B cell (primary cell): ENCODE data around the gene HTT. TPM values are rescaled to one million over a fixed set of nuclear protein-coding genes. Genes with fewer than 3 reads are reported as not detected.

Source experiments
- ATAC-seq: fragments of 200-7000 bp; cut with Tn5 transposase; one replicate; pipeline ENCODE4 v1.10.0; 2021; ENCODE audit warnings: low read depth, mild to moderate bottlenecking, moderate number of reproducible peaks, moderate library complexity
- CTCF ChIA-PET: fragments of 350-600 bp; sonication (Branson Sonifier 250); formaldehyde crosslinking; loops from one replicate; lab custom pipeline; 2021; ENCODE audit warnings: antibody characterized with exemption, inconsistent platforms; lab: Charles Lee
- POLR2A ChIA-PET: fragments of 350-600 bp; sonication (Branson Sonifier 250); formaldehyde crosslinking; loops from one replicate; lab custom pipeline; 2021; ENCODE audit warnings: antibody characterized with exemption; lab: Charles Lee
- DNase-seq: peaks from one replicate; pipeline ENCODE4 v3.0.0; 2013
- H2AFZ ChIP-seq: 2 replicates; pipeline ENCODE4 v1.6.1; 2012; ENCODE audit warnings: mild to moderate bottlenecking, low read depth, low read length; ENCODE audit not compliant: insufficient read depth, poor library complexity, severe bottlenecking
- H3K27ac ChIP-seq, 2 donors: 1 replicate in 1 of 2; 2 replicates in 1 of 2; pipeline ENCODE4 v1.5.1; 2012 to 2013; ENCODE audit warnings: low read length in 2 of 2, mild to moderate bottlenecking in 2 of 2, moderate library complexity in 1 of 2
- H3K27me3 ChIP-seq, 4 experiments: fragments of 200-600 bp in 1 of 4; sonication (generic) in 1 of 4; replicated peaks in 1 of 4; 1 replicate in 2 of 4; 2 replicates in 2 of 4; pipeline versions ENCODE4 v1.6.1 to v1.7.0; 2013 to 2016; ENCODE audit warnings: low read length in 3 of 4, mild to moderate bottlenecking in 2 of 4, mixed read lengths in 1 of 4, moderate library complexity in 1 of 4; ENCODE audit not compliant: insufficient read depth in 4 of 4, control insufficient read depth in 3 of 4; ENCODE audit errors: control extremely low read depth in 1 of 4
- H3K36me3 ChIP-seq, 2 experiments: replicated peaks in 1 of 2; 1 replicate in 1 of 2; 2 replicates in 1 of 2; pipeline versions ENCODE4 v1.6.1 to v1.7.1; 2013; ENCODE audit warnings: low read length in 1 of 2; ENCODE audit not compliant: insufficient read depth in 2 of 2, control insufficient read depth in 1 of 2; ENCODE audit errors: control extremely low read depth in 1 of 2, extremely low read depth in 1 of 2
- H3K4me1 ChIP-seq, 2 donors: fragments of 200-600 bp in 1 of 2; sonication (generic) in 1 of 2; 1 replicate in 1 of 2; 2 replicates in 1 of 2; pipeline versions ENCODE4 v1.5.1 to v1.6.1; 2013 to 2017; ENCODE audit warnings: low read length in 2 of 2; ENCODE audit not compliant: control insufficient read depth in 2 of 2, insufficient read depth in 2 of 2
- H3K4me2 ChIP-seq: replicated peaks from 2 replicates; pipeline ENCODE3; 2012; ENCODE audit warnings: mild to moderate bottlenecking, low read depth, low read length; ENCODE audit not compliant: poor library complexity, severe bottlenecking
- H3K4me3 ChIP-seq, 5 experiments: fragments of 200-600 bp in 1 of 5; sonication (generic) in 1 of 5; 1 replicate in 3 of 5; 2 replicates in 2 of 5; pipeline versions ENCODE4 v1.5.1 to v1.7.0; 2011 to 2016; ENCODE audit warnings: low read length in 4 of 5, mild to moderate bottlenecking in 4 of 5, low read depth in 2 of 5, control low read depth in 1 of 5, moderate library complexity in 1 of 5; ENCODE audit not compliant: insufficient read depth in 1 of 5; ENCODE audit errors: control extremely low read depth in 1 of 5, extremely low read depth in 1 of 5
- H3K79me2 ChIP-seq: fragments of 200-600 bp; sonication (generic); one replicate; pipeline ENCODE4 v1.6.0; 2016; ENCODE audit warnings: low read length; ENCODE audit not compliant: control insufficient read depth, insufficient read depth
- H3K9ac ChIP-seq: fragments of 200-600 bp; sonication (generic); 2 replicates; pipeline ENCODE4 v1.6.1; 2017; ENCODE audit warnings: mild to moderate bottlenecking, low read length, moderate library complexity
- H3K9me3 ChIP-seq, 3 donors: one replicate each; pipeline versions ENCODE4 v1.6.1 to v1.7.1; 2013; ENCODE audit warnings: low read length in 2 of 3; ENCODE audit not compliant: control insufficient read depth in 2 of 3, insufficient read depth in 1 of 3; ENCODE audit errors: control extremely low read depth in 1 of 3
- H4K20me1 ChIP-seq: 2 replicates; pipeline ENCODE4 v1.6.0; 2012; ENCODE audit warnings: mild to moderate bottlenecking, low read length; ENCODE audit not compliant: insufficient read depth, control insufficient read depth, poor library complexity, severe bottlenecking
- H3K27ac Mint-ChIP-seq: one replicate; pipeline ENCODE4 v1.8.0; 2021; ENCODE audit warnings: mixed read lengths
- H3K27me3 Mint-ChIP-seq: one replicate; pipeline ENCODE4 v1.8.0; 2021; ENCODE audit warnings: mixed read lengths
- H3K4me1 Mint-ChIP-seq: one replicate; pipeline ENCODE4 v1.8.0; 2021; ENCODE audit warnings: mixed read lengths
- H3K4me3 Mint-ChIP-seq: one replicate; pipeline ENCODE4 v1.8.0; 2021; ENCODE audit warnings: mixed read lengths
- H3K9me3 Mint-ChIP-seq: one replicate; pipeline ENCODE4 v1.8.0; 2022; ENCODE audit warnings: mixed read lengths; ENCODE audit not compliant: insufficient read depth
- CTCF ChIP-seq: fragments of 200-600 bp; IDR thresholded peaks from one replicate; pipeline ENCODE4 v1.8.0; 2022; ENCODE audit warnings: antibody characterized with exemption, mild to moderate bottlenecking
- EZH2 ChIP-seq: IDR thresholded peaks from 2 replicates; pipeline ENCODE4 v1.6.1; 2012; ENCODE audit warnings: borderline replicate concordance, low read depth, mild to moderate bottlenecking, moderate library complexity, low read length; ENCODE audit not compliant: insufficient read depth, poor library complexity, severe bottlenecking
- WGBS: methylation state at CpG from one replicate; pipeline ENCODE4 v1.1.5; 2013; ENCODE audit warnings: missing lambda C conversion rate; ENCODE audit not compliant: insufficient coverage; 5-methylcytosine and 5-hydroxymethylcytosine counted together
- intact Hi-C: fragments of 100-400 bp; cut with micrococcal nuclease; formaldehyde crosslinking; loops from one replicate; pipeline ENCODE4 v1.10.0; 2022
- polyA plus RNA-seq: library from polyadenylated mRNA; depleted of rRNA; stranded (reverse); fragments of >200 nt; gene quantifications from 2 replicates; pipeline ENCODE4 v1.2.3, GENCODE V29; 2012
- total RNA-seq, 2 donors: library from RNA; stranded (reverse); fragments of 120-200 nt in 1 of 2; gene quantifications; 1 replicate in 1 of 2; 2 replicates in 1 of 2; pipeline versions ENCODE4 v1.2.3 to v1.2.4, GENCODE V29; 2013 to 2022

Gene HTT
- total and polyA plus RNA-seq, 2 donors (not counting 1 experiment from before 2014, with no cell fraction given) = 52.8 to 195 TPM

- H3K36me3 ChIP-seq = no peaks in the 10 kb centered on the region
- H3K9me3 Mint-ChIP-seq = no peaks in the 10 kb centered on the region
- POLR2A ChIA-PET = no interaction called here
- no peak overlapping the region for H3K27ac ChIP-seq
- peaks cover 21 to 26% of the 10 kb centered on the region in 2 donors for H3K4me1 ChIP-seq
- no peak for DNase-seq
- no peak for TF ChIP-seq EZH2
- no peak for TF ChIP-seq CTCF
- CTCF ChIA-PET = interaction anchor here (0.6 to 1.5 kb wide), 2 partner anchors 50 to 194 kb away, joined by 3 to 4 read pairs; no protein-coding TSS in a partner anchor
- 81% methylated on average over 10 of the region's 14 CpGs for whole genome bisulfite sequencing
- peaks cover 0 to 8% (median 0%) of the 10 kb centered on the region in 3 donors for H3K9me3 ChIP-seq
- ATAC-seq = no peak
- peaks cover 21% of the 10 kb centered on the region for H3K4me1 Mint-ChIP-seq
- peaks cover 14% of the 10 kb centered on the region for H3K27me3 Mint-ChIP-seq
- H3K79me2 ChIP-seq = no peaks in the 10 kb centered on the region
- no peak overlapping the region for H2AFZ ChIP-seq
- H3K27me3 ChIP-seq = peaks cover 0 to 25% (median 2%) of the 10 kb centered on the region in 4 experiments
- H3K4me3 Mint-ChIP-seq = no peak overlapping the region
- peak overlapping the region; percentile 27 for H3K27ac Mint-ChIP-seq
- no peak overlapping the region for H3K9ac ChIP-seq
- intact Hi-C loops = loop anchor here (5.0 kb wide), 1 partner anchor 240 kb away; no protein-coding TSS in a partner anchor
- H4K20me1 ChIP-seq = no peaks in the 10 kb centered on the region
- H3K4me3 ChIP-seq = no peak overlapping the region
- no peak overlapping the region for H3K4me2 ChIP-seq
Observed at GRCh38 chr4:3287271-3287971, 212.9 kb downstream of the HTT start.

GRCh38 chr4:3287972-3288570, 213.6 kb downstream of the HTT start:
- intact Hi-C loops = loop anchor here (5.0 kb wide), 1 partner anchor 241 kb away; no protein-coding TSS in a partner anchor
- no peak for DNase-seq
- H4K20me1 ChIP-seq = no peaks in the 10 kb centered on the region
- no peak overlapping the region for H2AFZ ChIP-seq
- TF ChIP-seq CTCF (no peak), EZH2 (no peak)
- Mint-ChIP-seq H3K4me1 (peaks cover 21% of the 10 kb centered on the region), H3K4me3 (no peak overlapping the region), H3K27ac (no peak overlapping the region), H3K9me3 (no peaks in the 10 kb centered on the region), H3K27me3 (peaks cover 14% of the 10 kb centered on the region)
- no peaks in the 10 kb centered on the region for H3K36me3 ChIP-seq
- no peak overlapping the region for H3K4me2 ChIP-seq
- H3K4me3 ChIP-seq = no peak overlapping the region
- H3K27me3 ChIP-seq = peaks cover 0 to 25% (median 2%) of the 10 kb centered on the region in 4 experiments
- no peak for ATAC-seq
- H3K79me2 ChIP-seq = no peaks in the 10 kb centered on the region
- POLR2A ChIA-PET = no interaction called here
- no peak overlapping the region for H3K9ac ChIP-seq
- WGBS = 87% methylated on average over 22 of the region's 24 CpGs
- H3K27ac ChIP-seq = no peak overlapping the region
- peaks cover 0 to 7% (median 0%) of the 10 kb centered on the region in 3 donors for H3K9me3 ChIP-seq
- H3K4me1 ChIP-seq = peaks cover 21 to 27% of the 10 kb centered on the region in 2 donors
- CTCF ChIA-PET = interaction anchor here (1.5 kb wide), 1 partner anchor 193 kb away, joined by 4 read pairs; no protein-coding TSS in a partner anchor
